GM12891 (cell line): Measurements from ENCODE around the gene PCDHGA5.

ENCODE experiments used
- PAX5 ChIP-seq: IDR thresholded peaks from 2 replicates; pipeline ENCODE4 v1.6.1; 2011; ENCODE audit warnings: low read length, moderate library complexity, mild to moderate bottlenecking; ENCODE audit not compliant: insufficient read depth, severe bottlenecking
- POLR2A ChIP-seq: IDR thresholded peaks from 2 replicates; pipeline ENCODE4 v1.6.1; 2011; ENCODE audit warnings: low read depth, low read length, control low read depth
- POLR2AphosphoS5 ChIP-seq: IDR thresholded peaks from 2 replicates; pipeline ENCODE4 v1.6.1; 2011; ENCODE audit warnings: low read depth, low read length, control low read depth
- POU2F2 ChIP-seq: IDR thresholded peaks from 2 replicates; pipeline ENCODE4 v1.6.1; 2011; ENCODE audit warnings: low read depth, mild to moderate bottlenecking, control low read depth, low read length, moderate library complexity
- SPI1 ChIP-seq: IDR thresholded peaks from 2 replicates; pipeline ENCODE4 v1.6.1; 2011; ENCODE audit warnings: low read depth, low read length, control low read depth
- TAF1 ChIP-seq: IDR thresholded peaks from 2 replicates; pipeline ENCODE4 v1.6.1; 2011; ENCODE audit warnings: low read depth, low read length, control low read depth

- TF ChIP-seq POLR2A, result no peak
- no peak for TF ChIP-seq PAX5
- no peak for TF ChIP-seq POLR2AphosphoS5
- no peak for TF ChIP-seq TAF1
- TF ChIP-seq SPI1, result no peak
- TF ChIP-seq POU2F2, result no peak
Measured at GRCh38 chr5:141343953-141344463, 20.0 kb upstream of the PCDHGA5 start.
